Measurements from ENCODE around the gene ETDA.
A peak's percentile ranks its signal among the peaks of the same experiment; 100 is the strongest.

ETDA gene

DNA sequence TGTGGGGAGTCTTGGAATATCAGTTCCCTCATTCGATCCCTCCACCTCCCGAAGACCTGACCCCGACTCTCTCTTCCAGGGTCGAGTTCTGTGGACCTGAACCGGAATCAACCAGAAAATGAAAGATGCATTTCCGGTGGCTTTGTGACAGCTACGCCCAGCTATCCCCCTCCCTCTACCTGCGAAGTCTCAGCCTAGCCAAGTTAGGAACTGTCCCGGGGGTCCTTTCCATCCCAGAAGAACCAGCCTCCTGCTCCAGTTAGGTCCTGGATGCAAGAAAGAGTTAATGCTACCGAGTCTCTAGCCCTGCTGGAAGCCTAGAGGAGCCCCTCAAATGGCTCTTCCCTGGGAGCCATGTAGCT is 44.1 kb downstream of the ETDA start:
- peaks cover 0 to 11% (median 0%) of the 10 kb centered on the region in 4 experiments for H3K4me1 ChIP-seq (ENCODE audit: control extremely low read depth in 1 of 4, control insufficient read depth in 4 of 4, insufficient read depth in 4 of 4, low read length in 3 of 4)
- ChIA-PET CTCF (no interaction called here), POLR2A (no interaction called here)
- H3K27me3 ChIP-seq (replicated peaks in 2 of 5; ENCODE audit: control insufficient read depth in 4 of 5, insufficient read depth in 5 of 5, low read length in 4 of 5): peaks cover 0 to 2% (median 0%) of the 10 kb centered on the region in 5 experiments
- H3K36me3 ChIP-seq (ENCODE audit: control insufficient read depth in 4 of 4, insufficient read depth in 4 of 4, low read length in 3 of 4): peaks cover 0 to 19% (median 0%) of the 10 kb centered on the region in 4 experiments
- H3K4me3 ChIP-seq (ENCODE audit: control insufficient read depth in 1 of 7, extremely low read depth in 1 of 7, insufficient read depth in 4 of 7, low read depth in 2 of 7, low read length in 6 of 7): peak overlapping the region; percentile 31 to 78 (median 47)
- no peak overlapping the region for H3K27ac ChIP-seq (ENCODE audit: insufficient read depth in 1 of 2, low read depth in 1 of 2, low read length in 2 of 2, poor library complexity in 1 of 2, severe bottlenecking in 2 of 2)
- no peak for DNase-seq
- H3K9me3 ChIP-seq (ENCODE audit: control extremely low read depth in 1 of 5, control insufficient read depth in 4 of 5, insufficient read depth in 2 of 5, low read depth in 1 of 5, low read length in 4 of 5): peaks cover 0 to 5% (median 4%) of the 10 kb centered on the region in 5 experiments
- 31% methylated on average over 9 of the region's 10 CpGs for WGBS (ENCODE audit: insufficient coverage)

DNA sequence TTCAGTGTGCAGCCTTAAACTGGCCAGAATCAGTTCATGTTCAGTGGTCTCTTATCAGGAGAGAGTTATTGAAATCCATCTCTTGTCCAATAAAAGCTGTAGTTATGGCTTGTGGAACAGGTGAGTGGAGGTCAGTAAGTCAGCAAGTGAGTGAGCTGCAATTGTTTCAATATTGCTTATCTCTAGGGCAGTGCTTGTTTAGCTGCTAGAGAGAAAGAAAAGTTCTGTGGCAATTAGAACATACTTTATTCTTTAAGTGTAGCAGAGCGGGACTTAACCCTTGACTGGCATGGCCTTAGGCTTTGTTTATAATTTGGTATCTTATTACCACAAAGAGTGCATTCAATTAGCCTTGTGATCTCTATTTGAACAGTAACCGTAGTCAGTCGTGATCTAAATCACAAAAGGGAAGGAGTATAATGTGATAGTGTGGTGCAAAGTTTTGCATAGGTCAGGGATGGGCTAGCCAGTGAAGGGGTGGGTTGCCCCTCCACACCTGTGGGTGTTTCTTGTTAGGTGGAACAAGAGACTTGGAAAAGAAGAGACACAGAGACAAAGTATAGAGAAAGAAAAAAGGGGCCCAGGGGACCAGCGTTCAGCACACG is 50.5 kb downstream of the ETDA start:
- Histone ChIP-seq H3K4me3 (ENCODE audit: control insufficient read depth in 1 of 7, extremely low read depth in 1 of 7, insufficient read depth in 4 of 7, low read depth in 2 of 7, low read length in 6 of 7) (no peak overlapping the region), H3K27me3 (replicated peaks in 2 of 5; ENCODE audit: control insufficient read depth in 4 of 5, insufficient read depth in 5 of 5, low read length in 4 of 5) (peaks cover 0 to 2% (median 0%) of the 10 kb centered on the region in 5 experiments), H3K4me1 (ENCODE audit: control extremely low read depth in 1 of 4, control insufficient read depth in 4 of 4, insufficient read depth in 4 of 4, low read length in 3 of 4) (no peaks in the 10 kb centered on the region), H3K9me3 (ENCODE audit: control extremely low read depth in 1 of 5, control insufficient read depth in 4 of 5, insufficient read depth in 2 of 5, low read depth in 1 of 5, low read length in 4 of 5) (peaks cover 0 to 1% (median 0%) of the 10 kb centered on the region in 5 experiments), H3K27ac (ENCODE audit: insufficient read depth in 1 of 2, low read depth in 1 of 2, low read length in 2 of 2, poor library complexity in 1 of 2, severe bottlenecking in 2 of 2) (no peak overlapping the region), H3K36me3 (ENCODE audit: control insufficient read depth in 4 of 4, insufficient read depth in 4 of 4, low read length in 3 of 4) (no peaks in the 10 kb centered on the region)
- no peak for DNase-seq
- CTCF ChIA-PET: no interaction called here
- WGBS (ENCODE audit: insufficient coverage): 93% methylated on average over 3 of the region's 5 CpGs
- POLR2A ChIA-PET: no interaction called here
